ENCODE results near the gene ZBTB24.

GRCh38 chr6:109496036-109496772 lies 13.2 kb upstream of the ZBTB24 start:
- TF ChIP-seq CTCF (IDR thresholded peaks at IDR 0.05 in 8 of 11, conservative IDR thresholded peaks at IDR 0.05 in 3 of 11) (no peak), POLR2AphosphoS5 (IDR thresholded peaks at IDR 0.05) (no peak), POLR2A (IDR thresholded peaks at IDR 0.05) (no peak)

All from spleen (tissue), 7 donors.